ENCODE data around the gene PDX1.

PDX1 gene

DNA sequence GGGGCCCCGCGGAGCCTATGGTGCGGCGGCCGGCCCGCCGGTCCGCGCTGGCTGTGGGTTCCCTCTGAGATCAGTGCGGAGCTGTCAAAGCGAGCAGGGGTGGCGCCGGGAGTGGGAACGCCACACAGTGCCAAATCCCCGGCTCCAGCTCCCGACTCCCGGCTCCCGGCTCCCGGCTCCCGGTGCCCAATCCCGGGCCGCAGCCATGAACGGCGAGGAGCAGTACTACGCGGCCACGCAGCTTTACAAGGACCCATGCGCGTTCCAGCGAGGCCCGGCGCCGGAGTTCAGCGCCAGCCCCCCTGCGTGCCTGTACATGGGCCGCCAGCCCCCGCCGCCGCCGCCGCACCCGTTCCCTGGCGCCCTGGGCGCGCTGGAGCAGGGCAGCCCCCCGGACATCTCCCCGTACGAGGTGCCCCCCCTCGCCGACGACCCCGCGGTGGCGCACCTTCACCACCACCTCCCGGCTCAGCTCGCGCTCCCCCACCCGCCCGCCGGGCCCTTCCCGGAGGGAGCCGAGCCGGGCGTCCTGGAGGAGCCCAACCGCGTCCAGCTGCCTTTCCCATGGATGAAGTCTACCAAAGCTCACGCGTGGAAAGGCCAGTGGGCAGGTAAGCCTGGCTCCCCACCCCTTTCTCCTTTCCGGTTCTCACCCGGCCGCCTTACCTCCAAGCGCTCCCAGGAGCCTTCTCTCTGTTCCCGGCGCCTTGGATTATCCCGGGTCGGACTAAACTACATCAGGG is at the start of gene PDX1:
Gene PDX1 (plus strand): TSS at position 67 of the 743 bp plus-strand sequence. CDS start 139 bp downstream, at position 206.
- no peak for DNase-seq

- no peak for DNase-seq
Observed at GRCh38 chr13:27878274-27878673, 41.5 kb upstream of the PDX1 start.

DNA sequence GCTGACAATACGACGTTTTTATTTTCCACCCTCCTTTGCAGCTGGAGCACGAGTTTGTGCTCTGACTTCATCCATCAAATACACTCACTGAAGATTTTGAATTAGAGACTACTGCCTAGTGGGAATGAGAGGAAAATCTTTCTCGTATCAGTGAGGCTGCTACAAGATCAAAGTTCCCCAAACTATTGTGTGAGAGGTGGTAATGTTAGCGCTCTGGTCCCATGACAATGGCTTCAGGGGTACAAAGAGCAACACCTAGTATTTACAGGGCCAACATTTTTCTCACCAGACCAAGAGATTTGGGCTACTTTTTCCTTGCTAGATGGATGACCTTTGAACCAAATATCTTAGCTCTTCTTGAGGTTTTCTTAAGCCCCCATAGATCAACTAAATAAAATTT is 30.3 kb upstream of the PDX1 start:
- DNase-seq: no peak

- DNase-seq: no peak
Observed at GRCh38 chr13:27896726-27897125, 23.1 kb upstream of the PDX1 start.

DNA sequence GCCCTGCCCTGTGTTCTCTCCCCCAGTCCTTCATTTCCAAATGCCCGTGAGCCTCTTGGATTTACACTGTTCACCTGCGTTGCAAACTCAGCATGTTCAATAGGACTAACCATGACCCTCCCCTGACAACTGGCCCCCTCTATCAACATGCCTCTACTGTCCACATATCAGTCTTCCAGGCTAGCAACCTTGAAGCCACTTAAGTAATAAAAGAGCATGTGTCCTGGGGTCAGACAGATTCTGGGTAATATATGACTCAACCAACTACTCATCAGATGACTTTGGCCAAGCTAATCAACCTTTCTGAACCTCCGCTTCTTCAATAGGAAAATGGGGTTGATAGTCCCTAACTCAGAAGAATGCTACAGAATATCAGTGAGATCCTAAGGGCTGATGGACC is 15.1 kb upstream of the PDX1 start:
- DNase-seq: no peak

DNA sequence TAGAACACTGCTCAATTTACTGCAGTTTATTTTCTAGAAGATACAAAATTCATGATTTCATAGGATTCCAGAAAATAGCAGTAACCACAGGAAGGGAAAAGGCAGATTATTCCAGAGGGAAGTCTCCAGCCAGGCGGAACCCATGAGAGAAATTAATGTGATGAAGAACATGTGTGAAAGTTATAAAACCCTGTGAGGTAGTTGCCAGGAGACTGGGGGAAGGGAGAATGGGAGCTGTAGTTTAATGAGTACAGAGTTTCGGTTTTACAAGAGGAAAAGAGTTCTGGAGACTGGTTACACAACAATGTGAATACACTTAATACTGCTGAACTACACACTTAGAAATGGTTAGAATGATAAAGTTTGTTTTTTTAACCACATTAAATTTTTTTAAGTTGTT is 14.2 kb upstream of the PDX1 start:
- DNase-seq: no peak

- DNase-seq: no peak
Observed at GRCh38 chr13:27907121-27907787, 12.5 kb upstream of the PDX1 start.

- no peak for DNase-seq
Observed at GRCh38 chr13:27909378-27909777, 10.4 kb upstream of the PDX1 start.

DNA sequence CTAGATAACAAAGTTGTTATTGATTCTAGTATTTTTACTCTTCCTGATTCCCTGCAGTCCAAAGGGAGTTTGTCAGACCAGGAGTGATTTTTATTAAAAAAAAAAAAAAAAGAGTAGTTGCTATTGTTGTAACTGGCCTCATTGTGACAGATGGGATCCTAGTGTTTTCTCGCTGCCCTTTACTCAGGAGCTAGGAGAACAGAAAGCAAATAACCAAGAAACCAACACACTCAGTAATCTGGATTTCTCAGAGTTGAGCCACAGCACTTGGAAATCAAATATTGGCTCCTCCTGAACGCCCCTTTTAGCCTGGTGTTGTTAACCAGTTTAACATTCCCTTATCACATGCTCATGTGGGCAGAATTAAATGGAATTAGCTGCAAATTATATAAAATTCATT is 8.3 kb upstream of the PDX1 start:
- DNase-seq: no peak

DNA sequence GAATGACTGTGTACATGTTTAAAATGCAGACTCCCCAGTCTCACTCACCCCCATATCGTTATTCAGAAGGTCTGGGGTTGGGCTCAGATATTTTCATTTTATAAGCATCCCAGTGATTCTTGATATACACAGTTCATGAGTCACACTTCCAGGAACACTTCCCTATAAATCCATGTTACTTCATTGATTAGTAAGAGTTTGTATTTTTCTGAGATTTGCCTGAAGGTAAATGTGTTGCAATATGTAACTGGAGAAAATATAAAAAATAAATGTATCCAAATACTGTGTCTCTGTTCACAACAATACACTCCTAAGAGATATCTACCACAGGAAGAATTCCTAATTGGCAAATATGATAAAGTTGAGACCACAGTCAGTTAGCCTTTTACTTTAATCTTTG is 6.6 kb upstream of the PDX1 start:
- DNase-seq: no peak

DNA sequence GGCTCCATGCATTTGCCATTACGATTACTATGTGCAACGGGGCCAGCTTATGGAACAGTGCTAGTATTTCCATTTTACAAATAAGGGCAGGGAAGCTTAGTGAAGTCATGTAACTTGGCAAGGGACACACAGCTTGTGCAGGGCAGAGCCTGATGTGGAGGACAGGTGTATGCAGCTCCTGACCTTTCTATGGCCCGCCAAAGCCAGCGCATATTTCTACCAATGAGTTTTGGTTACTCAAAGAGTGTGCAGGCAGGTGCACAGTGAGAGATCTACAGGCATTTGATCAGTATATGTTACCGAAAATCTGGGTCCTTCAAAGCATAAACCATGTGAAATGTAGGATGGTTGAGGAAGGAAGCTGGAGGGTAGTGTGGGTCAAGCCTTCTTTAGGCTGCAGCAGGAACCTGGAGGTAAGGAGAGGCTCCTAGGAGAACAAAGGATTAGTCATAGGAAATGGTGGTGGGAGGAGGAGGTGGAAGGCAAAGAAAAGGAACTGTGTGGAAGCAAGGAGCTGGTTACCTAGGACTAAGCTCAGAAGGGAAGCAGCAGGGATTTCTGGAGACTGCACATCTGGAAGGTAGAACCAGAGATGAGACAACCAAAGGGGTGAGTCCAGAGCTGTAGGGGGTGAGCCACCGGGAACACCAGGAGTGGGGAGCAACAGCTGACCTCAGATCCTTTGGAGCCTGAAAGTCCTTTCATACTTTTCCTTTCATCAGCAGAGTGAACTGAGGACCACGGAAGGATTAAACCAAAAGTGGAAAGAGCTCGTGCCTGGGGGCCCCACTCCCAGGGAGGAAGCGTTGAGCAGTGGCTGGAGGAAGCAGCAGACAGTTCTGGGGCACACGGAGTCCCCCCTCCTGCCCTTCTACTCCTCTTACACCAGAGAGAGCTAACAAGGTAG is 4.2 kb upstream of the PDX1 start:
- no peak for DNase-seq

- no peak for DNase-seq
Observed at GRCh38 chr13:27917121-27917947, 2.5 kb upstream of the PDX1 start.

GRCh38 chr13:27918041-27918917 is 1.5 kb upstream of the PDX1 start:
- DNase-seq: no peak

GRCh38 chr13:27918918-27919658 is 712 bp upstream of the PDX1 start:
- DNase-seq: no peak

- no peak for DNase-seq
Observed at GRCh38 chr13:27919659-27919933, 204 bp upstream of the PDX1 start.

DNA sequence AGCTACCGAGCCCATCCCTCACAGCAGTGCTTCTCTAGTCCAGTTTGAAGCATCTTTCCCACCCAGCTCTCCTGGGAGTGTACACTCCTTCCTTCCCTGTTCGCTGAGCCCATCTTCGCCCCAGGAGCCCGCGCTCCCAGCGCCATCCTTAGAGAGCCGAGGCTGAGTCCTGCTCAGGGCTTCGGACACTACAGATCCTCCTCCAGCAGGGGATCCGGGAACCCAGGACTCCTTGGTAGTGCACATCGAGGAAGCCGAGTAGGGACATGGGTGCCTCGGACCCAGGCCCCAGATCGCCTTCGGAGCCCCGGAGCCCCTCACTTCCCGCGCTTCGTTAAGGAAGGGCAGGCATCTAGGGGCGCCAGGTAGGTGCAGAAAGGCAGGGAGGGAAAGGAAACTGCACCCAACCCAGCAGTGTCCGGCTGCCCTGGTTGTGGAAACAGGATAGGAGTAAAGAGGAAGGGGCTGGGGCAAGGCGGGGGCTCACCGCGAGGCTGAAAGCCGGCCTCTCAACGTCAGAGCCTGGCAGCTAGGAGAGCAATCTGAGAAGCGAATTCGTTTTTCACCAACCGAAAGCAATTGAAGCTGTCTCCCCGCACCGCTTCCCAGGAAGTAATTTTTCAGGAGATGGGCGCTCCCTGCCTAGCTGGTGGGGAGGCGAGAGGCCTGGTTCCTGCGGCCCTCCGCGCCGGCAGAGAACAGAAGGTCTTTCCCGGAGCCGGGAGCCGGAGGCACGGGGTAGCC is 1.0 kb downstream of the PDX1 start:
- no peak for DNase-seq

GRCh38 chr13:27921421-27921960 is 1.7 kb downstream of the PDX1 start:
- DNase-seq: no peak

DNA sequence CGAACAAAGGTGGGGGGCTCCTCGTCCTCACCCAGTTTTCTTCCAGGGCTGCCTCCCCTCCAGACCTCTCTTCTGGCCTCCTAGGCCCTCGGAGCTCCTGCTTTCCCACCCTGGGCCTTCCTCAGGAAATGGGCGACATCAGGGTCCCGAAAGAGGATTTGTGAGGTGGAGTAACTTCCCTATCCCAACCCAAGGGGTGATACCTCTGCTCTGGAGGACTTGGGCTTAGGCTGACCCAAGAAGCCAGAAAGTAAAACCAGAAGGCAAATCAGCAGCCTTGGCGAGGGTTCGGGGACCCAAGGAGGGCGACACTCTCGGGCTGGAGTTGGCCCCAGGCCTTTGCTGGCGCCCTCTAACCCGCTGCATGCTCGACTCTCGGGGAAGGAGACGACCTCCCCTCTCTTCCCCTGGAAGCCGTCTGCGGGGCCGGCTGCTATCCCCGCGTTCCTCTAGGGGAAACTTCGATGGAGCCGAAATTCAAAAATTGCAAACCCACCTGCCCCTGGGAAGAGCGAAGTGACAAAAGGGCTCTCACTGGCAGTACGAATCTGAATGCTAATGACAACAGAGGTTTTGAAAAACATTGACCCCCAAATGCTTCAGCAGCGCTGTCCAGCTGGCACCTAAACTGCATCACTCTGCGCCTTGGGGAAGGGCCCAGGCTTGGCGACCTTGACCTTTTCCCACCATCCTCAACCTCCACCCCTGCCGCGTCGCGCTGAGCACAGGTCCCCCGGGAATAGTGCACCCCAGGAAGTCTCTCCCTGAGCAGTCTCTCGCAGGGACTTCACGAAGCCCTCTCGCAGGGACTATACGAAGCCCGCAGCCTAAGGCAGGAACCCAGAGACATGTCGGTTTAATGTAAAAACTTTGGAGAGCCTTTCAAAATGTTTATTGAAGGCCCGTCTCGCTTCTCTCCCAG is 2.4 kb downstream of the PDX1 start:
- DNase-seq: no peak
